Heart right ventricle (tissue), 16 donors: ENCODE measurements around the gene PIK3AP1. TPM values are rescaled to one million over a fixed set of nuclear protein-coding genes. Genes with fewer than 3 reads are reported as not detected.

Experiments
- ATAC-seq, 8 donors: fragments of 200-7000 bp; cut with Tn5 transposase; one replicate each; pipeline ENCODE4 v1.9.1; 2020; ENCODE audit warnings: mild to moderate bottlenecking in 8 of 8, moderate library complexity in 8 of 8, moderate number of reproducible peaks in 1 of 8
- DNase-seq, 2 donors: peaks; one replicate each; pipeline ENCODE4 v3.0.0-alpha.2; 2020
- H3K27ac ChIP-seq, 10 donors: fragments of 200-600 bp; sonication (generic) in 2 of 10; one replicate each; pipeline versions ENCODE4 v1.5.0 to v1.8.0; 2020 to 2022; ENCODE audit warnings: mild to moderate bottlenecking in 3 of 10
- H3K27me3 ChIP-seq, 7 donors: fragments of 200-600 bp; one replicate each; pipeline ENCODE4 v1.8.0; 2021 to 2022; ENCODE audit warnings: mild to moderate bottlenecking in 2 of 7
- H3K36me3 ChIP-seq, 9 donors: fragments of 200-600 bp; sonication (generic) in 1 of 9; one replicate each; pipeline versions ENCODE4 v1.5.0 to v1.8.0; 2020 to 2022; ENCODE audit warnings: mild to moderate bottlenecking in 2 of 9
- H3K4me1 ChIP-seq, 9 donors: fragments of 200-600 bp; sonication (generic) in 1 of 9; one replicate each; pipeline versions ENCODE4 v1.5.0 to v1.8.0; 2020 to 2022; ENCODE audit warnings: mild to moderate bottlenecking in 4 of 9
- H3K4me3 ChIP-seq, 10 donors: fragments of 200-600 bp; sonication (generic) in 2 of 10; one replicate each; pipeline versions ENCODE4 v1.5.0 to v1.8.0; 2020 to 2022; ENCODE audit warnings: mild to moderate bottlenecking in 7 of 10, moderate library complexity in 2 of 10
- H3K9me3 ChIP-seq, 11 donors: fragments of 200-600 bp in 10 of 11; sonication (generic) in 2 of 11; one replicate each; pipeline versions ENCODE4 v1.5.0 to v1.8.0; 2013 to 2022; ENCODE audit warnings: mild to moderate bottlenecking in 2 of 11, control low read depth in 1 of 11, moderate library complexity in 1 of 11
- WGBS, 2 donors: extraction: QIAGEN DNeasy Blood & Tissue Kit; methylation state at CpG; one replicate each; pipeline ENCODE4 v1.1.7; 2013; ENCODE audit warnings: inconsistent platforms in 1 of 2; 5-methylcytosine and 5-hydroxymethylcytosine counted together
- intact Hi-C, 10 donors: fragments of 100-400 bp; cut with DNase I; formaldehyde crosslinking; loops; one replicate each; pipeline versions ENCODE4 v1.11.1 to v1.14.2; 2022
- polyA plus RNA-seq, 2 donors: library from polyadenylated mRNA; stranded (reverse); fragments of 200-250 nt; gene quantifications; one replicate each; pipeline ENCODE4 v1.2.3, GENCODE V29; 2013
- total RNA-seq, 10 donors: library from RNA; stranded (reverse); fragmentation: NEBNext Ultra II Directional in 3 of 10; extraction: Animal tissue kit (Norgen Biotek cat#: 25700) in 3 of 10; gene quantifications; one replicate each; pipeline versions ENCODE4 v1.2.1 to v1.2.4, GENCODE V29; 2021 to 2023
- TF ChIP-seq, protein P1 (sequence below), 9 donors: fragments of 200-600 bp; sonication (generic) in 2 of 9; IDR thresholded peaks; one replicate each; pipeline versions ENCODE4 v1.5.0 to v1.8.0; 2021 to 2022; ENCODE audit warnings: antibody characterized with exemption in 9 of 9, mild to moderate bottlenecking in 5 of 9, moderate library complexity in 1 of 9
- donor health status: Arrhythmogenic right ventricular cardiomyopathy.
- donor health status: ischemic (EF 13 %, LVEDD 7.1; RV severe dilation, severe dysfunction).
- donor health status: healthy with polysubstance abuse.
- donor health status: DM: no; HTN: yes; CAD: no.
- donor health status: DM: no; HTN: no; CAD: no.
- donor health status: ischemic (EF 25% LVEDD 6.9; RV normal size, moderate dysfunction).
- donor health status: ischemic (EF 25% LVEDD 5.7; RV mildly dilated, moderate dysfunction).
- donor health status: healthy.
- donor health status: DM: yes; HTN: yes; CAD: no.
- donor health status: Ischemic cardiomyopathy.
- donor health status: ischemic (EF 35%, LVEDD 5.7; RV mildly dilated, moderate dysfunction).
- donor health status: nonischemic (EF 11% LVEDD 7.7; RV severe dilation, severe dysfunction).
- donor health status: DM: yes; HTN: yes; CAD: no.
- donor health status: PGD.
- donor health status: ischemic (EF 29% LVEDD 5.4; RV normal size, mild dysfunction).
- donor health status: nonischemic (EF 23%, LVEDD 6.1; RV moderate dilation, normal function).

The PIK3AP1 gene
- total and polyA plus RNA-seq, 12 donors: 1.0 to 22.1 (median 3.6) TPM

DNA sequence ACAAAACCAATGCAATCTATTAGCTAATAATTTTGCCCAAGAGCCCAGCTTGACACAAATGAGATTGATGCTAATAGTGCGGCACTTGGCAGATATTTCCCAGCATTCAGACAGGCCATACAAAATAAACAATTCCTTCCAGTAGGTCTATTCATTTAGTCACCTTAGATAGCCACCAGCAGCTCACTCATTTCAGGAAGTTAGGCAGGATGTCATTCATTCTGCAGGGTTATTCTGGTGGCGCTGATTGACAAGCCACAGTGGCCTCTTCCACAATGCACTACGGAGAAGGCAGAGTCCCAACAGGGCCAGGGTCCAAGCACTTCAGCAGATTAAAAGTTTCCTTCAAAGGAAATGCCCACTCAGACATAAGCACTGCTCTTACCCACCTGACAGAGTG lies 55.8 kb downstream of the PIK3AP1 start:
- WGBS, 2 donors: 27 to 32% methylated on average over 3 of the region's 3 CpGs
- peak in 3 of 8 donors; percentile 17 to 78 (median 63) for ATAC-seq
- peaks cover 0 to 28% (median 0%) of the 10 kb centered on the region in 9 donors for H3K4me1 ChIP-seq
- intact Hi-C loops: no loop called here
- TF ChIP-seq, protein P1, sequence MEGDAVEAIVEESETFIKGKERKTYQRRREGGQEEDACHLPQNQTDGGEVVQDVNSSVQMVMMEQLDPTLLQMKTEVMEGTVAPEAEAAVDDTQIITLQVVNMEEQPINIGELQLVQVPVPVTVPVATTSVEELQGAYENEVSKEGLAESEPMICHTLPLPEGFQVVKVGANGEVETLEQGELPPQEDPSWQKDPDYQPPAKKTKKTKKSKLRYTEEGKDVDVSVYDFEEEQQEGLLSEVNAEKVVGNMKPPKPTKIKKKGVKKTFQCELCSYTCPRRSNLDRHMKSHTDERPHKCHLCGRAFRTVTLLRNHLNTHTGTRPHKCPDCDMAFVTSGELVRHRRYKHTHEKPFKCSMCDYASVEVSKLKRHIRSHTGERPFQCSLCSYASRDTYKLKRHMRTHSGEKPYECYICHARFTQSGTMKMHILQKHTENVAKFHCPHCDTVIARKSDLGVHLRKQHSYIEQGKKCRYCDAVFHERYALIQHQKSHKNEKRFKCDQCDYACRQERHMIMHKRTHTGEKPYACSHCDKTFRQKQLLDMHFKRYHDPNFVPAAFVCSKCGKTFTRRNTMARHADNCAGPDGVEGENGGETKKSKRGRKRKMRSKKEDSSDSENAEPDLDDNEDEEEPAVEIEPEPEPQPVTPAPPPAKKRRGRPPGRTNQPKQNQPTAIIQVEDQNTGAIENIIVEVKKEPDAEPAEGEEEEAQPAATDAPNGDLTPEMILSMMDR (IDR thresholded peaks at IDR 0.05): no peak
- no peaks in the 10 kb centered on the region for H3K9me3 ChIP-seq
- no peaks in the 10 kb centered on the region for H3K27me3 ChIP-seq
- DNase-seq: no peak
- H3K27ac ChIP-seq: no peak overlapping the region
- no peaks in the 10 kb centered on the region for H3K36me3 ChIP-seq
- H3K4me3 ChIP-seq: no peak overlapping the region

DNA sequence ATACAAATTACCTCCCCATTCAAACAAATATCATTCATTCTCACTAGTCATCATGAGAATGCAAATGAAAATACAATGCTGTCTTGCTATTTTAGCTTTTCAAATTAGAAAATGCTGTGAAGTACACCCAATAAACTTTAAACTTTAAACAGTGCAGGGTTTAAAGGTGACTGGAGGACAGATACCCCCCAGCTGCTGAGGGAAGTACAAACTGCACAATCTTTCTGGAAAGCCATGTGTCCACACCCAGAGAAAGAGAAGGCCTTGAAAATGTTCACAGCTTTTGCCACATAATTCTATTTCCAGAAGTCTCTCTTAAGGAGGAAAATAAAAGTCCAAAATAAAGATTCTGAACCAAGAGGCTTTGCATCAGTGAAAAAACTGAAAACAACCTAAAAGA lies 56.5 kb downstream of the PIK3AP1 start:
- H3K36me3 ChIP-seq: no peaks in the 10 kb centered on the region
- no peak for DNase-seq
- TF ChIP-seq, protein P1 (IDR thresholded peaks at IDR 0.05): no peak
- no peaks in the 10 kb centered on the region for H3K9me3 ChIP-seq
- H3K4me1 ChIP-seq: peaks cover 0 to 31% (median 3%) of the 10 kb centered on the region in 9 donors
- no peak for ATAC-seq
- H3K27me3 ChIP-seq: no peaks in the 10 kb centered on the region
- H3K27ac ChIP-seq: no peak overlapping the region
- H3K4me3 ChIP-seq: no peak overlapping the region
- intact Hi-C loops: no loop called here

DNA sequence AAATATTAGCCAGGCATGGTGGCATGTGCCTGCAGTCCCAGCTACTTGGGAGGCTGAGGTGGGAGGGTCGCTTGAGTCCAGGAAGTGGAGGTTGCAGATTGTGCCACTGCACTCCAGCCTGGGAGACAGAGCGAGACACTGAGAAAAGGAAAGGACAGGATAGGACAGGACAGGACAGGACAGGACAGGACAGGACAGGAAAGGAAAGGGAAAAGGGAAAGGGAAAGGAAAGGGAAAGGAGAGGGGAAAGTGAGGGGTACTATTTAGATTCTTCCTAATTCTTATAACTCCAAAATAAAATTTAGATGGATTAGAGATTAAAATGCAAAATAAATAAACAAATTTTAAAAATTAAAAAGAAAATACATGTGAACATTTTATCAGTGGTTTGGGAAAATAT lies 58.7 kb downstream of the PIK3AP1 start:
- 75 to 86% methylated on average over 2 of the region's 2 CpGs for WGBS, 2 donors
- TF ChIP-seq, protein P1 (IDR thresholded peaks at IDR 0.05): no peak
- DNase-seq: no peak

DNA sequence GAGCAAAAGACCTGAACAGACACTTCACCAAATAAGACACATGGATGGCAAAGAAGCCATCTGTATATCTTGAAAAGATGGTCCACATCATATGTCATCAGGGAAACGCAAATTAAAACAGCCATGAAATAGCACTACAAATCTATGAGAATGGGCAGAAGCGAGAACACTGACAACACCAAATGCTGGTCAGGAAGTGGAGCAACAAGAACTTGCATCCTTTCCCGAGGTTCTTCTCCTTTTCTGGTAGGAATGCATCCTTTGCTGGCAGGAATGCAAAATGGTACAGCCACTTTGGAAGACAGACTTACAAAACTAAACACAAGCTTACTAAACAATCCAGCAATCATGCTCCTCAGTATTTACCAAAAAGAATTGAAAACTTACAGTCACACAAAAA lies 60.0 kb downstream of the PIK3AP1 start:
- intact Hi-C loops: no loop called here
- peaks cover 0 to 63% (median 9%) of the 10 kb centered on the region in 9 donors for H3K4me1 ChIP-seq
- 73 to 76% methylated on average over 3 of the region's 3 CpGs for WGBS, 2 donors
- H3K4me3 ChIP-seq: no peak overlapping the region
- no peaks in the 10 kb centered on the region for H3K27me3 ChIP-seq
- ATAC-seq (no peak), DNase-seq (no peak)
- H3K9me3 ChIP-seq: no peaks in the 10 kb centered on the region
- peaks cover 0 to 4% (median 0%) of the 10 kb centered on the region in 9 donors for H3K36me3 ChIP-seq
- TF ChIP-seq, protein P1 (IDR thresholded peaks at IDR 0.05): no peak
- H3K27ac ChIP-seq: no peak overlapping the region

More for the DNA sequence above, 58.7 kb downstream of the PIK3AP1 start:
- no peaks in the 10 kb centered on the region for H3K36me3 ChIP-seq
- H3K9me3 ChIP-seq: no peaks in the 10 kb centered on the region
- H3K27me3 ChIP-seq: no peaks in the 10 kb centered on the region
- no peak overlapping the region for H3K27ac ChIP-seq
- peaks cover 0 to 53% (median 9%) of the 10 kb centered on the region in 9 donors for H3K4me1 ChIP-seq
- H3K4me3 ChIP-seq: no peak overlapping the region
- intact Hi-C loops: no loop called here
- ATAC-seq: no peak
